Endometrium (tissue), 2 donors: ENCODE results near the gene CDX2.

ENCODE experiments used
- FAIRE-seq: peaks from 2 replicates; lab custom pipeline; 2012; peaks lifted over from hg19 to GRCh38; lab: Jason Lieb, UNC
- donor health status: control.
- donor health status: control.

CDX2 gene

DNA sequence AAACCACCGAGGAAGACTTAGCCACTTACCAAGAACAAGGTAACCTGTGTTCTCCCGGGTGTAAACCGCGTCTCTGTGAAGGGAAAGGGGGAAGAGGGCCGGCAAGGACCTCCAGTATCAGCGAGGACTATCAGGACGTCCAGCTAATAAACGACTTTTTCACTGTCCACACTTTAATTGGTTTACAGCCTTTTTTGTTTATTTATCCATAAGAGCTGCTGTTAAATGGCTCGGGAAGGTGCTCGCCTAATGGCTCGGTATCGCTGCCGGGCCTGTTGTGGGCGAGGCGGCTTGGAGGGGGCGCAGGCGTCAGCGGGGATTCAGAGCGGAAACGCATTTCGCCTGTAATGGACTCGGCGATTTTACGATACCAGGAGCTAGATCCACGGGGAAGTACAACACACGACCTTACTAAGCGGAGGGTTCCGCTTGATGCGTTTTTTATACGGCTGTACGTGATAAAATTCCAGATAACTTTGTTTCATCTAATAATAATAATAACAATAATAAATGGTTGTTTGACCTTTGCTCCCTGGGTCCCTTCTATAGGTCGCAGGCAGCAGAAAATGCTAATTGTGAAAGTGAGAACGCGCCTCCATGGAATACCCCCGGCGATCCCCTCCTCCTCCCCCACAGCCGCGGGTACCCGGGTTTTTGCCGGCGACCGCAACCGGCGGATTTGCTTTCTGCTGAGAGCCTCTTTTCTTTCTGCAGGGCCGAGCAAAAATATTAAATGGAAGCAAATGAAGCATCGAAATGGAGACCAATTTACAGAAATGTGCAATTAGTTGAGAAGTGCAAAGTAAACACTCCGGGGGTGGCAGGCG lies 51.8 kb downstream of the CDX2 start:
- FAIRE-seq: no peak

DNA sequence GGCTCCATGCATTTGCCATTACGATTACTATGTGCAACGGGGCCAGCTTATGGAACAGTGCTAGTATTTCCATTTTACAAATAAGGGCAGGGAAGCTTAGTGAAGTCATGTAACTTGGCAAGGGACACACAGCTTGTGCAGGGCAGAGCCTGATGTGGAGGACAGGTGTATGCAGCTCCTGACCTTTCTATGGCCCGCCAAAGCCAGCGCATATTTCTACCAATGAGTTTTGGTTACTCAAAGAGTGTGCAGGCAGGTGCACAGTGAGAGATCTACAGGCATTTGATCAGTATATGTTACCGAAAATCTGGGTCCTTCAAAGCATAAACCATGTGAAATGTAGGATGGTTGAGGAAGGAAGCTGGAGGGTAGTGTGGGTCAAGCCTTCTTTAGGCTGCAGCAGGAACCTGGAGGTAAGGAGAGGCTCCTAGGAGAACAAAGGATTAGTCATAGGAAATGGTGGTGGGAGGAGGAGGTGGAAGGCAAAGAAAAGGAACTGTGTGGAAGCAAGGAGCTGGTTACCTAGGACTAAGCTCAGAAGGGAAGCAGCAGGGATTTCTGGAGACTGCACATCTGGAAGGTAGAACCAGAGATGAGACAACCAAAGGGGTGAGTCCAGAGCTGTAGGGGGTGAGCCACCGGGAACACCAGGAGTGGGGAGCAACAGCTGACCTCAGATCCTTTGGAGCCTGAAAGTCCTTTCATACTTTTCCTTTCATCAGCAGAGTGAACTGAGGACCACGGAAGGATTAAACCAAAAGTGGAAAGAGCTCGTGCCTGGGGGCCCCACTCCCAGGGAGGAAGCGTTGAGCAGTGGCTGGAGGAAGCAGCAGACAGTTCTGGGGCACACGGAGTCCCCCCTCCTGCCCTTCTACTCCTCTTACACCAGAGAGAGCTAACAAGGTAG lies 53.6 kb downstream of the CDX2 start:
- FAIRE-seq: no peak

DNA sequence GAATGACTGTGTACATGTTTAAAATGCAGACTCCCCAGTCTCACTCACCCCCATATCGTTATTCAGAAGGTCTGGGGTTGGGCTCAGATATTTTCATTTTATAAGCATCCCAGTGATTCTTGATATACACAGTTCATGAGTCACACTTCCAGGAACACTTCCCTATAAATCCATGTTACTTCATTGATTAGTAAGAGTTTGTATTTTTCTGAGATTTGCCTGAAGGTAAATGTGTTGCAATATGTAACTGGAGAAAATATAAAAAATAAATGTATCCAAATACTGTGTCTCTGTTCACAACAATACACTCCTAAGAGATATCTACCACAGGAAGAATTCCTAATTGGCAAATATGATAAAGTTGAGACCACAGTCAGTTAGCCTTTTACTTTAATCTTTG lies 56.0 kb downstream of the CDX2 start:
- no peak for FAIRE-seq

DNA sequence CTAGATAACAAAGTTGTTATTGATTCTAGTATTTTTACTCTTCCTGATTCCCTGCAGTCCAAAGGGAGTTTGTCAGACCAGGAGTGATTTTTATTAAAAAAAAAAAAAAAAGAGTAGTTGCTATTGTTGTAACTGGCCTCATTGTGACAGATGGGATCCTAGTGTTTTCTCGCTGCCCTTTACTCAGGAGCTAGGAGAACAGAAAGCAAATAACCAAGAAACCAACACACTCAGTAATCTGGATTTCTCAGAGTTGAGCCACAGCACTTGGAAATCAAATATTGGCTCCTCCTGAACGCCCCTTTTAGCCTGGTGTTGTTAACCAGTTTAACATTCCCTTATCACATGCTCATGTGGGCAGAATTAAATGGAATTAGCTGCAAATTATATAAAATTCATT lies 57.6 kb downstream of the CDX2 start:
- FAIRE-seq: no peak
